Measurements from ENCODE around the gene GLTP. TPM values are rescaled to one million over a fixed set of nuclear protein-coding genes. Genes with fewer than 3 reads are reported as not detected.

The GLTP gene
- total RNA-seq, 4 donors from 2014 or later, result 35.6 to 287 (median 167) TPM

GRCh38 chr12:109833307-109834189 lies 46.8 kb downstream of the GLTP start, which contains the start of gene TRPV4:
Gene TRPV4 (minus strand): TSS chr12:109833398. CDS start chr12:109814796, 18,602 bp downstream.
- TF ChIP-seq EP300 (IDR thresholded peaks at IDR 0.05; ENCODE audit: low read depth) (no peak), POLR2A (IDR thresholded peaks at IDR 0.05) (no peak), CTCF (IDR thresholded peaks at IDR 0.05) (no peak), POLR2AphosphoS5 (IDR thresholded peaks at IDR 0.05) (no peak)
- in situ Hi-C loops (cut with MboI; ENCODE audit: low pct_ligation_motif_present in 1 of 4, low pct_unique_long_range_greater_than_20kb in 1 of 4, low sequenced_read_pairs in 3 of 4), result no loop called here
- WGBS, 2 donors (ENCODE audit: low coverage in 1 of 2), result 64% methylated on average over 28 of the region's 67 CpGs; no CpG with 5 or more reads in 1 of the 2 donors
- Histone ChIP-seq H3K9me3 (no peaks in the 10 kb centered on the region), H3K27me3 (peaks cover 23% of the 10 kb centered on the region), H3K4me3 (peak within 1 kb of the TSS in 3 of 4 donors; percentile 24 to 48 (median 41)), H3K36me3 (no peaks in the 10 kb centered on the region), H3K4me1 (peaks cover 0 to 7% (median 5%) of the 10 kb centered on the region in 4 donors), H3K27ac (no peak within 1 kb of the TSS)
- no peak for DNase-seq
- intact Hi-C loops (cut with DNase I; ENCODE audit: low total_unique reads), result no loop called here

- WGBS, 2 donors (ENCODE audit: low coverage in 1 of 2), result 46% methylated on average over 13 of the region's 31 CpGs; no CpG with 5 or more reads in 1 of the 2 donors
- in situ Hi-C loops (cut with MboI; ENCODE audit: low pct_ligation_motif_present in 1 of 4, low pct_unique_long_range_greater_than_20kb in 1 of 4, low sequenced_read_pairs in 3 of 4), result no loop called here
- H3K27me3 ChIP-seq, result peaks cover 23% of the 10 kb centered on the region
Measured at GRCh38 chr12:109832541-109833306, 47.6 kb downstream of the GLTP start.

GRCh38 chr12:109831929-109832328 lies 48.4 kb downstream of the GLTP start:
- H3K9me3 ChIP-seq, result no peaks in the 10 kb centered on the region
- no peaks in the 10 kb centered on the region for H3K36me3 ChIP-seq
- peaks cover 0 to 7% (median 5%) of the 10 kb centered on the region in 4 donors for H3K4me1 ChIP-seq
- TF ChIP-seq CTCF (IDR thresholded peaks at IDR 0.05), result no peak
- H3K27ac ChIP-seq, result no peak overlapping the region
- no peak for DNase-seq
- in situ Hi-C loops (cut with MboI; ENCODE audit: low pct_ligation_motif_present in 1 of 4, low pct_unique_long_range_greater_than_20kb in 1 of 4, low sequenced_read_pairs in 3 of 4), result no loop called here
- WGBS, 2 donors (ENCODE audit: low coverage in 1 of 2), result 86 to 90% methylated on average over 2 to 9 of the region's 9 CpGs
- peaks cover 23% of the 10 kb centered on the region for H3K27me3 ChIP-seq
- intact Hi-C loops (cut with DNase I; ENCODE audit: low total_unique reads), result no loop called here
- H3K4me3 ChIP-seq, result no peak overlapping the region

More at GRCh38 chr12:109832541-109833306, 47.6 kb downstream of the GLTP start:
- intact Hi-C loops (cut with DNase I; ENCODE audit: low total_unique reads), result no loop called here
- H3K9me3 ChIP-seq, result no peaks in the 10 kb centered on the region
- peak overlapping the region in 3 of 4 donors; percentile 24 to 48 (median 41) for H3K4me3 ChIP-seq
- no peak for DNase-seq
- H3K27ac ChIP-seq, result no peak overlapping the region
- peaks cover 0 to 7% (median 5%) of the 10 kb centered on the region in 4 donors for H3K4me1 ChIP-seq
- no peaks in the 10 kb centered on the region for H3K36me3 ChIP-seq
- no peak for TF ChIP-seq EP300 (IDR thresholded peaks at IDR 0.05; ENCODE audit: low read depth)
- TF ChIP-seq CTCF (IDR thresholded peaks at IDR 0.05), result no peak
- no peak for TF ChIP-seq POLR2AphosphoS5 (IDR thresholded peaks at IDR 0.05)
- no peak for TF ChIP-seq POLR2A (IDR thresholded peaks at IDR 0.05)

- no peak for TF ChIP-seq EP300 (IDR thresholded peaks at IDR 0.05; ENCODE audit: low read depth)
- TF ChIP-seq CTCF (IDR thresholded peaks at IDR 0.05), result no peak
- TF ChIP-seq POLR2A (IDR thresholded peaks at IDR 0.05), result no peak
- TF ChIP-seq POLR2AphosphoS5 (IDR thresholded peaks at IDR 0.05), result no peak
- peaks cover 23% of the 10 kb centered on the region for H3K27me3 ChIP-seq
- intact Hi-C loops (cut with DNase I; ENCODE audit: low total_unique reads) (no loop called here), in situ Hi-C loops (cut with MboI; ENCODE audit: low pct_ligation_motif_present in 1 of 4, low pct_unique_long_range_greater_than_20kb in 1 of 4, low sequenced_read_pairs in 3 of 4) (no loop called here)
- H3K36me3 ChIP-seq, result no peaks in the 10 kb centered on the region
- peaks cover 0 to 7% (median 5%) of the 10 kb centered on the region in 4 donors for H3K4me1 ChIP-seq
- no peak overlapping the region for H3K27ac ChIP-seq
- H3K9me3 ChIP-seq, result no peaks in the 10 kb centered on the region
- H3K4me3 ChIP-seq, result no peak overlapping the region
- WGBS, 2 donors (ENCODE audit: low coverage in 1 of 2), result 90% methylated on average over 6 of the region's 6 CpGs; no CpG with 5 or more reads in 1 of the 2 donors
- no peak for DNase-seq
Measured at GRCh38 chr12:109831365-109831764, 49.0 kb downstream of the GLTP start.
